Endometrial microvascular endothelial cells (primary cell): ENCODE data around the gene THEM4. TPM values are rescaled to one million over a fixed set of nuclear protein-coding genes. Genes with fewer than 3 reads are reported as not detected.

Experiments
- in situ Hi-C: cut with HindIII; loops from 2 replicates; pipeline ENCODE4 v1.10.0; 2017; ENCODE audit warnings: low sequenced_read_pairs, low pct_unique_long_range_greater_than_20kb; ENCODE audit errors: inconsistent ontology term
- total RNA-seq: library from RNA; depleted of rRNA; stranded (reverse); fragments of >200 nt; gene quantifications from one replicate; pipeline ENCODE4 v1.2.3, GENCODE V29; 2015; ENCODE audit errors: inconsistent ontology term

The THEM4 gene
- total RNA-seq, 1 donor from 2014 or later, result 18.0 TPM

- in situ Hi-C loops, result no loop called here
Measured at GRCh38 chr1:151830055-151830454, 79.3 kb downstream of the THEM4 start.

GRCh38 chr1:151829352-151830046 is 79.8 kb downstream of the THEM4 start:
- in situ Hi-C loops, result no loop called here

GRCh38 chr1:151828921-151829320 is 80.4 kb downstream of the THEM4 start:
- in situ Hi-C loops, result no loop called here

- in situ Hi-C loops, result no loop called here
Measured at GRCh38 chr1:151827853-151828252, 81.5 kb downstream of the THEM4 start.

- in situ Hi-C loops, result no loop called here
Measured at GRCh38 chr1:151825751-151826660, 83.3 kb downstream of the THEM4 start.

GRCh38 chr1:151825204-151825603 is 84.1 kb downstream of the THEM4 start:
- in situ Hi-C loops, result no loop called here

Other genes starting within 250 kb of the THEM4 start
- not detected for gene CELF3, start 192.7 kb downstream of the THEM4 start, total RNA-seq
- not detected for gene RIIAD1, start 188.0 kb downstream of the THEM4 start, total RNA-seq
- 121 TPM for gene MRPL9, start 146.0 kb downstream of the THEM4 start, total RNA-seq
- 7.6 TPM for gene TDRKH, start 119.0 kb downstream of the THEM4 start, total RNA-seq
- gene LINGO4, start 104.1 kb downstream of the THEM4 start, total RNA-seq, result not detected
- gene RORC, start 77.7 kb downstream of the THEM4 start, total RNA-seq, result not detected
- not detected for gene C2CD4D, start 69.7 kb downstream of the THEM4 start, total RNA-seq
- gene THEM5, start 55.8 kb downstream of the THEM4 start, total RNA-seq, result not detected
- 167 TPM for gene S100A10, start 84.3 kb upstream of the THEM4 start, total RNA-seq
- gene S100A11, start 127.5 kb upstream of the THEM4 start, total RNA-seq, result 314 TPM
- gene TCHHL1, start 179.6 kb upstream of the THEM4 start, total RNA-seq, result not detected
- not detected for gene TCHH, start 205.9 kb upstream of the THEM4 start, total RNA-seq
- not detected for gene RPTN, start 249.7 kb upstream of the THEM4 start, total RNA-seq